CD4-positive, alpha-beta T cell (primary cell): ENCODE results near the gene HPS1. TPM values are rescaled to one million over a fixed set of nuclear protein-coding genes. Genes with fewer than 3 reads are reported as not detected.

Source experiments
- ATAC-seq: fragments of 200-7000 bp; cut with Tn5 transposase; one replicate; pipeline ENCODE4 v1.10.0; 2022; ENCODE audit warnings: mild to moderate bottlenecking; ENCODE audit not compliant: poor library complexity
- CTCF ChIA-PET: fragments of 350-600 bp; sonication (Branson Sonifier 250); formaldehyde crosslinking; loops from one replicate; lab custom pipeline; 2021; ENCODE audit warnings: antibody characterized with exemption, inconsistent platforms; lab: Charles Lee
- POLR2A ChIA-PET: fragments of 350-600 bp; sonication (Branson Sonifier 250); formaldehyde crosslinking; loops from one replicate; lab custom pipeline; 2021; ENCODE audit warnings: antibody characterized with exemption, inconsistent platforms; lab: Charles Lee
- DNase-seq, 14 experiments: peaks; one replicate each; pipeline ENCODE4 v3.0.0-alpha.2; 2013 to 2020; ENCODE audit warnings: mixed read lengths in 2 of 14
- H3K27ac ChIP-seq, 2 donors: one replicate each; pipeline versions ENCODE4 v1.5.1 to v1.7.0; 2013; ENCODE audit warnings: low read length in 2 of 2, low read depth in 1 of 2, mild to moderate bottlenecking in 1 of 2
- H3K27me3 ChIP-seq, 2 experiments: 1 replicate in 1 of 2; 2 replicates in 1 of 2; pipeline versions ENCODE4 v1.6.1 to v1.7.0; 2013; ENCODE audit warnings: low read length in 2 of 2, control low read depth in 1 of 2, mild to moderate bottlenecking in 1 of 2, moderate library complexity in 1 of 2; ENCODE audit not compliant: insufficient read depth in 2 of 2, control insufficient read depth in 1 of 2
- H3K36me3 ChIP-seq: one replicate; pipeline ENCODE4 v1.6.1; 2013; ENCODE audit warnings: low read length, control low read depth; ENCODE audit not compliant: insufficient read depth
- H3K4me1 ChIP-seq: one replicate; pipeline ENCODE4 v1.6.1; 2013; ENCODE audit warnings: low read length, control low read depth; ENCODE audit not compliant: insufficient read depth
- H3K4me3 ChIP-seq: one replicate; pipeline ENCODE4 v1.5.1; 2013; ENCODE audit warnings: mild to moderate bottlenecking, low read length, moderate library complexity
- H3K9me3 ChIP-seq, 2 experiments: 1 replicate in 1 of 2; 2 replicates in 1 of 2; pipeline versions ENCODE4 v1.6.1 to v1.7.0; 2013; ENCODE audit warnings: low read length in 2 of 2, mild to moderate bottlenecking in 2 of 2, control low read depth in 1 of 2, moderate library complexity in 1 of 2; ENCODE audit not compliant: control insufficient read depth in 1 of 2, insufficient read depth in 1 of 2
- H3K27ac Mint-ChIP-seq: one replicate; pipeline ENCODE4 v1.8.0; 2020; ENCODE audit warnings: mixed read lengths
- H3K27me3 Mint-ChIP-seq: one replicate; pipeline ENCODE4 v1.8.0; 2021; ENCODE audit warnings: mixed read lengths
- H3K36me3 Mint-ChIP-seq: one replicate; pipeline ENCODE4 v1.8.0; 2021; ENCODE audit warnings: low read depth, mixed read lengths
- H3K4me1 Mint-ChIP-seq: one replicate; pipeline ENCODE4 v1.8.0; 2021; ENCODE audit warnings: low read depth, mixed read lengths
- H3K4me3 Mint-ChIP-seq: one replicate; pipeline ENCODE4 v1.8.0; 2020; ENCODE audit warnings: mild to moderate bottlenecking, mixed read lengths
- H3K9me3 Mint-ChIP-seq: one replicate; pipeline ENCODE4 v1.8.0; 2020; ENCODE audit warnings: mixed read lengths
- intact Hi-C, 2 experiments: fragments of 100-400 bp; cut with DNase I in 1 of 2; cut with micrococcal nuclease in 1 of 2; formaldehyde crosslinking; loops; one replicate each; pipeline versions ENCODE4 v1.15.1 to v1.9.0; 2023 to 2025; cut with DNase I, micrococcal nuclease
- total RNA-seq, 174 experiments: library from RNA in 2 of 174; stranded (reverse) in 2 of 174; gene quantifications; one replicate each; pipeline ENCODE4 v1.2.3 and lab custom pipeline; 2021 to 2026
- TF ChIP-seq, protein P1 (sequence below): fragments of 200-600 bp; IDR thresholded peaks from one replicate; pipeline ENCODE4 v1.8.0; 2022; ENCODE audit warnings: antibody characterized with exemption, mild to moderate bottlenecking

Gene HPS1
- total RNA-seq, 2 experiments from 2014 or later = 49.8 to 50.5 TPM

DNA sequence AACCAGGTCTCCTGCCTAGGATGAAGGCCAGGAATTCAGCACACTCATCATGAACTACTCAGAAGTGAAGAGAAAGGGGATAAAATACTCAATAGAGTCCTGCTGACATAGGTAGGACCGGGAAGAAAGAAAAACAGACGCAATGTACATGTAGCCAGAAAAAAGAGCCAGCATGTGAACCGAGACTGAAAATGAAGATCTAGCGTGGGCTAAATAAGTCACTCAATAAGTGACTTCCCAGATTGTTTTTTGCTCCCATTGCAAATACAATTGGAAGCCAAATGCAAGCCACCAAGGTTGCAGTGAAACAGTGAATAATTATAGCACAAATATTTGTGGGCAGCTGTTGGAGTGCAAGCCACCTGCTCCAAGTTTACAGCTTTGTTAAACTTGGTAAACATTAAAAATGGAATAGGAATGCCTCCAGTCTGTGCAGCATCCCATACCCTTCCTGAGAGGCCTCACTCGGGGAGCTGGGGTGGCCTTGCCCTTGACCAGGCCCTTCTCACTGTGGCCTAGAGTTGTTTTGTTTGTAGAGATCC is 34.7 kb upstream of the HPS1 start:
- no peak for DNase-seq
- no peaks in the 10 kb centered on the region for H3K4me1 Mint-ChIP-seq
- ATAC-seq = no peak
- no peaks in the 10 kb centered on the region for H3K9me3 Mint-ChIP-seq
- no peak overlapping the region for H3K27ac Mint-ChIP-seq
- POLR2A ChIA-PET = no interaction called here
- H3K27me3 Mint-ChIP-seq = peaks cover 25% of the 10 kb centered on the region
- intact Hi-C loops = no loop called here
- H3K4me1 ChIP-seq = peaks cover 3% of the 10 kb centered on the region
- no peaks in the 10 kb centered on the region for H3K36me3 Mint-ChIP-seq
- H3K4me3 Mint-ChIP-seq = no peak overlapping the region
- no peak overlapping the region for H3K4me3 ChIP-seq
- CTCF ChIA-PET = no interaction called here
- H3K27ac ChIP-seq = no peak overlapping the region
- H3K9me3 ChIP-seq = no peaks in the 10 kb centered on the region
- H3K36me3 ChIP-seq = no peaks in the 10 kb centered on the region
- TF ChIP-seq, protein P1, sequence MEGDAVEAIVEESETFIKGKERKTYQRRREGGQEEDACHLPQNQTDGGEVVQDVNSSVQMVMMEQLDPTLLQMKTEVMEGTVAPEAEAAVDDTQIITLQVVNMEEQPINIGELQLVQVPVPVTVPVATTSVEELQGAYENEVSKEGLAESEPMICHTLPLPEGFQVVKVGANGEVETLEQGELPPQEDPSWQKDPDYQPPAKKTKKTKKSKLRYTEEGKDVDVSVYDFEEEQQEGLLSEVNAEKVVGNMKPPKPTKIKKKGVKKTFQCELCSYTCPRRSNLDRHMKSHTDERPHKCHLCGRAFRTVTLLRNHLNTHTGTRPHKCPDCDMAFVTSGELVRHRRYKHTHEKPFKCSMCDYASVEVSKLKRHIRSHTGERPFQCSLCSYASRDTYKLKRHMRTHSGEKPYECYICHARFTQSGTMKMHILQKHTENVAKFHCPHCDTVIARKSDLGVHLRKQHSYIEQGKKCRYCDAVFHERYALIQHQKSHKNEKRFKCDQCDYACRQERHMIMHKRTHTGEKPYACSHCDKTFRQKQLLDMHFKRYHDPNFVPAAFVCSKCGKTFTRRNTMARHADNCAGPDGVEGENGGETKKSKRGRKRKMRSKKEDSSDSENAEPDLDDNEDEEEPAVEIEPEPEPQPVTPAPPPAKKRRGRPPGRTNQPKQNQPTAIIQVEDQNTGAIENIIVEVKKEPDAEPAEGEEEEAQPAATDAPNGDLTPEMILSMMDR = no peak
- peaks cover 0 to 2% of the 10 kb centered on the region in 2 experiments for H3K27me3 ChIP-seq

DNA sequence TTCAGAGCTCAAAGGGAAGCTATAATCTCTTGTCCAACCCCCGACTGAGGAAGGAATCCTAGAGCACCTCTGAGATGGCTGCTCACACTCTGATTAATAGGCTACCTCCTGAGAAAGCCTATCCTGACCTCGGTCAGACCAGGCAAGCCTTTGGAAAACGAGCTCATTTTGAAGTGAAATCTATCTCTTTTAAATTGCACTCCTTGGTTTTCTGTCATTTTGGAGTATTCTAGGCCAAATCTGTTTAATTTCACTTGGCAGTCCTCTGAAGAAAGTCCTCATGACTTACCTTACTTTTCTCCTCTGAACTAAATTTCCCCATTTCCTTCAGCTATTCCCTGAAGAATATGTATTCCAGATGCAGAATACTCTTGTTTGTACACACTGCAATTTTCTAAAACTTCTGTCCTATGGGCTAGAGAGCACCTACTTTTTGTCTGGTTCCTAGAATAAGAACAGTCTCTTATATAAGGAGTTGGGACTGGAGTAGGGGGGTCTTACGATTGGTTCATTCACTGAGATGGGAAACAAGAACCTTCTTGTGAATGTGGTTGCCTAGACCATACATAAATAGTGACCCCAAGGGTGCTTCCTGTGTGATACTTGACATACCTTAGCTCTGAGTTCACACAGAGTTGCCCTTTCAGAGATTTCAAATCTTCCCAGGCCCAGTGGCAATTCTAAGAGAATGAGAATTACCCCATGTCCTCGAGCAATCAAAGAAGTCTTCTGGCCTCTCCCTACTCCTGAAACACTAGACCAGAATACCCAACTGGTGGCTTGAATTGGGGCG is 31.9 kb upstream of the HPS1 start:
- Histone ChIP-seq H3K36me3 (no peaks in the 10 kb centered on the region), H3K9me3 (no peaks in the 10 kb centered on the region), H3K4me3 (no peak overlapping the region), H3K4me1 (peaks cover 3% of the 10 kb centered on the region), H3K27me3 (no peaks in the 10 kb centered on the region), H3K27ac (no peak overlapping the region)
- ATAC-seq = no peak
- Mint-ChIP-seq H3K36me3 (no peaks in the 10 kb centered on the region), H3K4me1 (no peaks in the 10 kb centered on the region), H3K4me3 (no peak overlapping the region), H3K27me3 (peaks cover 15% of the 10 kb centered on the region), H3K9me3 (no peaks in the 10 kb centered on the region), H3K27ac (no peak overlapping the region)
- intact Hi-C loops = no loop called here
- TF ChIP-seq, protein P1 = no peak
- ChIA-PET POLR2A (no interaction called here), CTCF (interaction anchor here (1.1 kb wide), 1 partner anchor 9 kb away, joined by 3 read pairs; no protein-coding TSS in a partner anchor)
- DNase-seq = no peak

DNA sequence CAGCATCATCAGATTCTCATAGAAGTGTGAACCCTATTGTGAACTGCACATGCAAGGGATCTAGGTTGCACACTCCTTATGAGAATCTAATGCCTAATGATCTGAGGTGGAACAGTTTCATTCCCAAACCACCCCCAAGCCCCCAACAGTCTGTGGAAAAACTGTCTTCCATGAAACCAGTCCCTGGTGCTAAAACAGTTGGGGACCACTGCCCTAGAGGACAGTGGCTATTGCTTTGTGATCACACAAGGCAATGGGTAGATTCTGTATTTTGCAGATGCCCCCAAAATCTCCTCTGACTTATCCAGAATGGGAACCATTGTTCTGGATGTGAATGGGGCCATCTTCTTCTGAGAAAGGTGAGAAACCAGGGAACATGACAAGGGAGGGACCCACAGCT is 31.1 kb upstream of the HPS1 start:
- no peaks in the 10 kb centered on the region for H3K4me1 Mint-ChIP-seq
- Histone ChIP-seq H3K27ac (no peak overlapping the region), H3K4me1 (peaks cover 3% of the 10 kb centered on the region), H3K36me3 (no peaks in the 10 kb centered on the region), H3K9me3 (no peaks in the 10 kb centered on the region), H3K4me3 (no peak overlapping the region), H3K27me3 (no peaks in the 10 kb centered on the region)
- no peaks in the 10 kb centered on the region for H3K9me3 Mint-ChIP-seq
- intact Hi-C loops = no loop called here
- ChIA-PET CTCF (interaction anchor here (1.1 kb wide), 1 partner anchor 9 kb away, joined by 3 read pairs; no protein-coding TSS in a partner anchor), POLR2A (no interaction called here)
- peaks cover 15% of the 10 kb centered on the region for H3K27me3 Mint-ChIP-seq
- no peak overlapping the region for H3K4me3 Mint-ChIP-seq
- no peaks in the 10 kb centered on the region for H3K36me3 Mint-ChIP-seq
- DNase-seq = no peak
- ATAC-seq = no peak
- TF ChIP-seq, protein P1 = no peak
- no peak overlapping the region for H3K27ac Mint-ChIP-seq
